ENCODE results near the gene ENO2.
A peak's percentile ranks its signal among the peaks of the same experiment; 100 is the strongest.

ENO2 gene

DNA sequence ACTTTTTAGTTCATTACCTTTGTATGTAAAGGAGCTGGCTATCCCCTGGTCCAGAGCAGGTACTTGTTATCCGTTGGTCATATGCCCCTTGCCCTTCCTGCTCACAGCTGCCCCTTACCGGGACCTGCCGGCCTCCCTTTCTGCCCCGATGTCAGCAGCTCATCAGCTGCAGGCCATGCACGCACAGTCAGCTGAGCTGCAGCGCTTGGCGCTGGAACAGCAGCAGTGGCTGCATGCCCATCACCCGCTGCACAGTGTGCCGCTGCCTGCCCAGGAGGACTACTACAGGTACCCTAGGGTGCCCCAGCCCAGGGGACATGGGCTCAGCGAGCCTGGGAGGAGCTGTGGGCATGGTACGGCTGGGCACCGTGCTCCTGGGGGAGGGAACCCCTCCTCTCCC, 26.9 kb downstream of the ENO2 start:
- H3K4me3 ChIP-seq (ENCODE audit: low read length): no peak overlapping the region
- no peak for DNase-seq (ENCODE audit: low read depth)
- no peak for TF ChIP-seq CTCF (conservative IDR thresholded peaks at IDR 0.05; ENCODE audit: low read length)

- no peak overlapping the region for H3K4me3 ChIP-seq (ENCODE audit: low read length)
- no peak for TF ChIP-seq CTCF (conservative IDR thresholded peaks at IDR 0.05; ENCODE audit: low read length)
Observed at GRCh38 chr12:6941782-6942181, 27.4 kb downstream of the ENO2 start.

DNA sequence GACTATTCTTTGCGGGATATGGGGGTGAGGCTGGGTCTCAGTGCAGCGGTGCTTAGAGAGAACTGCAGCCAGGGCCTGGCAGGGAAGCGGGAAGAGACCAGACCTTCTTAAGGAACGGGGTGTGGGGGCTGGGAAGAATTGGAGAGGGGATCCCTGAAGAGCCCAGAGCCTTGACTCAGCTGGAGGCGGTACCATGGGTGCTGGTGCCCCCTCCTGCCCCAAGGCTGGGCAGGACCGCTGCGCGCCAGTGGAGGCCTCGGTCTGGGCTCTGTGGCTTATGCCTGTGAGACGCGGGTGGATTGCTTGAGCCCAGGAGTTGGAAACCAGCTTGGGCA, 27.9 kb downstream of the ENO2 start:
- H3K4me3 ChIP-seq (ENCODE audit: low read length): no peak overlapping the region
- peak; percentile 26 for DNase-seq (ENCODE audit: low read depth)
- TF ChIP-seq CTCF (conservative IDR thresholded peaks at IDR 0.05; ENCODE audit: low read length): no peak

More at GRCh38 chr12:6941782-6942181, 27.4 kb downstream of the ENO2 start:
- no peak for DNase-seq (ENCODE audit: low read depth)

DNA sequence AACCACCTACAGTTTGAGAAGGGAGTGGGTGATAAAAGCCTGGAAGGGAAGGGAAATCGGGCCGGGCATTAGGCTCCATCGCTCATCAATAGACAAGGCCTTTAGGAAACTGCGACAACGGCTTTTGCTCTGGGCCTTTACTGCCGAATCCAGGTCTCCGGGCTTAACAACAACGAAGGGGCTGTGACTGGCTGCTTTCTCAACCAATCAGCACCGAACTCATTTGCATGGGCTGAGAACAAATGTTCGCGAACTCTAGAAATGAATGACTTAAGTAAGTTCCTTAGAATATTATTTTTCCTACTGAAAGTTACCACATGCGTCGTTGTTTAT, 29.0 kb downstream of the ENO2 start:
- peak overlapping the region; percentile 88 for H3K4me3 ChIP-seq (ENCODE audit: low read length)
- DNase-seq (ENCODE audit: low read depth): peak; percentile 95
- no peak for TF ChIP-seq CTCF (conservative IDR thresholded peaks at IDR 0.05; ENCODE audit: low read length)

DNA sequence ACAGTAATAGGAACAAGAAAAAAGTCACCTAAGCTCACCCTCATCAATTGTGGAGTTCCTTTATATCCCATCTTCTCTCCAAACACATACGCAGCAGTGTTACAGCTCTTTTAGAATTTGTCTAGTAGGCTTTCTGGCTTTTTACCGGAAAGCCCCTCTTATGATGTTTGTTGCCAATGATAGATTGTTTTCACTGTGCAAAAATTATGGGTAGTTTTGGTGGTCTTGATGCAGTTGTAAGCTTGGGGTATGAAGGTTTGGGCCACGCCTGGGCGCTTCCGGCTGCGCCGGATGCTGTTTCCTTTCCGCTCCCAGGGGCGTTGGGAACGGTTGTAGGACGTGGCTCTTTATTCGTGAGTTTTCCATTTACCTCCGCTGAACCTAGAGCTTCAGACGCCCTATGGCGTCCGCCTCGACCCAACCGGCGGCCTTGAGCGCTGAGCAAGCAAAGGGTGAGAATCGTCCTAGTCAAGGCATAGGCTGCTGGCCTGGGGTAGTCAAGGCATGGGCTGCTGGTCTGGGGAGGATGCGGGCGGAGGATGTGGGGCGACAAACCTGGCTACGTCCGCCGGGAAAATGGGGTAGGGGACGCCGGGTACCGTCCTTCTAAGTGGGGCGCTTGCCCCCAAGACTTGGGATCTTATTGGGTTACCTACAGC, 29.5 kb downstream of the ENO2 start, which contains the start of the genes C12orf57 and RNU7-1:
TSS of gene C12orf57 (plus strand) at position 301 of the 659 bp plus-strand sequence. CDS start at position 401, 100 bp downstream.
TSS of gene RNU7-1 (plus strand) at position 95 of the 659 bp plus-strand sequence.
- TF ChIP-seq CTCF (conservative IDR thresholded peaks at IDR 0.05; ENCODE audit: low read length): no peak
- H3K4me3 ChIP-seq (ENCODE audit: low read length): peak within 1 kb of the TSS; percentile 88
- peak; percentile 81 for DNase-seq (ENCODE audit: low read depth)

GRCh38 chr12:6944381-6945186, 30.2 kb downstream of the ENO2 start:
- peak; percentile 92 for DNase-seq (ENCODE audit: low read depth)
- peak; percentile 84 for TF ChIP-seq CTCF (conservative IDR thresholded peaks at IDR 0.05; ENCODE audit: low read length)
- H3K4me3 ChIP-seq (ENCODE audit: low read length): peak overlapping the region; percentile 88

GRCh38 chr12:6945613-6946012, 31.2 kb downstream of the ENO2 start:
- H3K4me3 ChIP-seq (ENCODE audit: low read length): no peak overlapping the region
- DNase-seq (ENCODE audit: low read depth): no peak
- no peak for TF ChIP-seq CTCF (conservative IDR thresholded peaks at IDR 0.05; ENCODE audit: low read length)

Data from AG10803 (cell line).